SK-N-SH (cell line): ENCODE data around the gene RASGRF1. TPM values are rescaled to one million over a fixed set of nuclear protein-coding genes. Genes with fewer than 3 reads are reported as not detected.
"Not testable (repeated sequence)": the region's sequence is repeated elsewhere in the genome, so short reads cannot be mapped to it uniquely, and the experiment has no call there.

Experiments used
- CTCF ChIA-PET: fragments of 300-600, 350-600 bp; formaldehyde crosslinking; extraction: SDS; loops from one replicate; lab custom pipeline; 2021; lab: Yijun Ruan, JAX
- POLR2A ChIA-PET: fragments of 350-600 bp; sonication (Branson Sonifier 250); formaldehyde crosslinking; extraction: SDS; loops from one replicate; lab custom pipeline; 2020; ENCODE audit warnings: antibody characterized with exemption, inconsistent platforms; lab: Yijun Ruan, JAX
- DNase-seq: peaks from one replicate; pipeline ENCODE4 v3.0.0; 2012
- H2AFZ ChIP-seq: fragments of 200-600 bp; sonication (generic); 2 replicates; pipeline ENCODE4 v1.8.1; 2016; ENCODE audit warnings: antibody characterized with exemption, mild to moderate bottlenecking, low read depth
- H3F3A ChIP-seq: fragments of 200-600 bp; sonication (generic); replicated peaks from 2 replicates; pipeline ENCODE3; 2016; ENCODE audit warnings: antibody characterized with exemption, mild to moderate bottlenecking; ENCODE audit not compliant: insufficient read depth
- H3K27ac ChIP-seq, 2 experiments: fragments of 200-500 bp in 1 of 2; fragments of 200-600 bp in 1 of 2; sonication (Bioruptor generic) in 1 of 2; sonication (generic), shearing (Covaris generic) in 1 of 2; 2 replicates each; pipeline versions ENCODE4 v1.5.1 to v1.6.1; 2014 to 2016; ENCODE audit warnings: low read depth in 2 of 2, inconsistent platforms in 1 of 2, low read length in 1 of 2, mild to moderate bottlenecking in 1 of 2, mixed read lengths in 1 of 2
- H3K27me3 ChIP-seq: fragments of 200-600 bp; sonication (generic), shearing (Covaris generic); 2 replicates; pipeline ENCODE4 v1.6.1; 2016; ENCODE audit warnings: mixed run types; ENCODE audit not compliant: insufficient read depth
- H3K36me3 ChIP-seq, 2 experiments: fragments of 200-500 bp in 1 of 2; fragments of 200-600 bp in 1 of 2; sonication (Bioruptor generic) in 1 of 2; sonication (generic) in 1 of 2; replicated peaks in 1 of 2; 2 replicates each; pipeline versions ENCODE3 to v1.5.1; 2014 to 2016; ENCODE audit warnings: low read length in 1 of 2, mild to moderate bottlenecking in 1 of 2; ENCODE audit not compliant: insufficient read depth in 2 of 2, control insufficient read depth in 1 of 2
- H3K4me1 ChIP-seq, 2 experiments: fragments of 200-500 bp in 1 of 2; fragments of 200-600 bp in 1 of 2; sonication (Bioruptor generic) in 1 of 2; sonication (generic), shearing (Covaris generic) in 1 of 2; 2 replicates each; pipeline versions ENCODE4 v1.5.1 to v1.6.1; 2014 to 2016; ENCODE audit warnings: low read depth in 1 of 2, low read length in 1 of 2, mixed run types in 1 of 2; ENCODE audit not compliant: insufficient read depth in 2 of 2, control insufficient read depth in 1 of 2
- H3K4me2 ChIP-seq: fragments of 200-600 bp; sonication (generic), shearing (Covaris generic); 2 replicates; pipeline ENCODE4 v1.6.1; 2017; ENCODE audit warnings: mixed run types
- H3K4me3 ChIP-seq, 2 experiments: fragments of 200-500 bp in 1 of 2; fragments of 200-600 bp in 1 of 2; sonication (Bioruptor generic) in 1 of 2; sonication (generic), shearing (Covaris generic) in 1 of 2; 2 replicates each; pipeline versions ENCODE4 v1.5.1 to v1.8.1; 2014 to 2016; ENCODE audit warnings: low read depth in 2 of 2, inconsistent platforms in 1 of 2, low read length in 1 of 2, mild to moderate bottlenecking in 1 of 2, mixed read lengths in 1 of 2, moderate library complexity in 1 of 2
- H3K79me2 ChIP-seq: fragments of 200-600 bp; sonication (generic); 2 replicates; pipeline ENCODE4 v1.8.1; 2017; ENCODE audit warnings: mild to moderate bottlenecking; ENCODE audit not compliant: insufficient read depth
- H3K9ac ChIP-seq: fragments of 200-600 bp; sonication (generic); 2 replicates; pipeline ENCODE4 v1.6.1; 2017; ENCODE audit warnings: mixed run types
- H3K9me2 ChIP-seq: fragments of 200-600 bp; sonication (generic); 2 replicates; pipeline ENCODE4 v1.6.1; 2017; ENCODE audit warnings: mixed run types
- H3K9me3 ChIP-seq: fragments of 200-600 bp; sonication (generic); 2 replicates; pipeline ENCODE4 v1.6.1; 2017; ENCODE audit warnings: mixed run types, mild to moderate bottlenecking, moderate library complexity
- H4K20me1 ChIP-seq: fragments of 200-600 bp; sonication (generic); 2 replicates; pipeline ENCODE4 v1.6.1; 2017; ENCODE audit warnings: mild to moderate bottlenecking, mixed run types; ENCODE audit not compliant: insufficient read depth
- EZH2phosphoT487 ChIP-seq: fragments of 200-600 bp; sonication (generic); IDR thresholded peaks from 2 replicates; pipeline ENCODE4 v1.6.1; 2017; ENCODE audit warnings: low read depth, mixed run types, mild to moderate bottlenecking, antibody characterized with exemption, moderate library complexity, borderline replicate concordance
- FOSL2 ChIP-seq: IDR thresholded peaks from 2 replicates; pipeline ENCODE4 v1.4.0; 2012; ENCODE audit warnings: low read depth, mild to moderate bottlenecking, moderate library complexity, borderline replicate concordance
- GABPA ChIP-seq: IDR thresholded peaks from 2 replicates; pipeline ENCODE4 v1.4.0; 2012; ENCODE audit warnings: low read depth, mild to moderate bottlenecking
- PBX3 ChIP-seq: IDR thresholded peaks from 2 replicates; pipeline ENCODE4; 2012
- RCOR1 ChIP-seq: fragments of 150-350 bp; IDR thresholded peaks from 2 replicates; pipeline ENCODE4 v1.6.1; 2017; ENCODE audit warnings: antibody characterized with exemption, low read length
- RFX5 ChIP-seq: IDR thresholded peaks from 2 replicates; pipeline ENCODE4 v1.6.1; 2012; ENCODE audit warnings: mild to moderate bottlenecking, improper control_type of control experiment, low read length
- SIN3A ChIP-seq: IDR thresholded peaks from 2 replicates; pipeline ENCODE4 v1.6.1; 2012; ENCODE audit warnings: low read depth, mild to moderate bottlenecking, low read length, moderate library complexity, borderline replicate concordance
- SMC3 ChIP-seq: IDR thresholded peaks from 2 replicates; pipeline ENCODE4 v1.6.1; 2012; ENCODE audit warnings: low read depth, low read length, improper control_type of control experiment
- TEAD4 ChIP-seq: IDR thresholded peaks from 2 replicates; pipeline ENCODE4 v1.4.0; 2012; ENCODE audit warnings: mild to moderate bottlenecking, borderline replicate concordance; ENCODE audit not compliant: insufficient read depth
- USF2 ChIP-seq: fragments of 150-350 bp; IDR thresholded peaks from 2 replicates; pipeline ENCODE4 v1.6.1; 2017; ENCODE audit warnings: antibody characterized with exemption, low read length, low read depth, borderline replicate concordance
- ZBTB33 ChIP-seq: IDR thresholded peaks from 2 replicates; pipeline ENCODE4 v1.4.0; 2012; ENCODE audit warnings: low read depth, borderline replicate concordance
- WGBS: methylation state at CpG from one replicate; pipeline ENCODE4 v1.1.6; 2017; ENCODE audit warnings: low lambda C conversion rate; 5-methylcytosine and 5-hydroxymethylcytosine counted together
- polyA plus RNA-seq, 3 experiments: library from polyadenylated mRNA; depleted of rRNA; stranded (reverse); fragments of >200 nt; gene quantifications; 2 replicates each; pipeline ENCODE4 v1.2.3, GENCODE V29; 2012

RASGRF1 gene
- polyA plus RNA-seq, 1 of the 3 experiments (the other 2 are of a cell fraction): 0.10 TPM

GRCh38 chr15:79111404-79111803 lies 20.8 kb upstream of the RASGRF1 start:
- H3K9me3 ChIP-seq, H4K20me1 ChIP-seq, H3K4me3 ChIP-seq, H3K4me2 ChIP-seq, H3K27me3 ChIP-seq, POLR2A ChIA-PET, H3K9me2 ChIP-seq, H3K27ac ChIP-seq, H2AFZ ChIP-seq, H3K79me2 ChIP-seq, H3K36me3 ChIP-seq, DNase-seq, H3K4me1 ChIP-seq, H3K9ac ChIP-seq, H3F3A ChIP-seq: not testable (repeated sequence)
- CTCF ChIA-PET: interaction anchor here (0.6 to 0.9 kb wide), 2 partner anchors 18 to 19 kb away, joined by 3 to 4 read pairs; no protein-coding TSS in a partner anchor

- Histone ChIP-seq H3K9me2 (no peaks in the 10 kb centered on the region), H3K36me3 (no peaks in the 10 kb centered on the region), H3K4me2 (no peak overlapping the region), H3K4me3 (no peak overlapping the region), H3K4me1 (no peaks in the 10 kb centered on the region), H2AFZ (no peak overlapping the region), H3K27ac (no peak overlapping the region), H4K20me1 (no peaks in the 10 kb centered on the region), H3K9ac (no peak overlapping the region), H3K79me2 (no peaks in the 10 kb centered on the region), H3K27me3 (no peaks in the 10 kb centered on the region), H3K9me3 (no peaks in the 10 kb centered on the region), H3F3A (no peaks in the 10 kb centered on the region)
- WGBS: 45% methylated on average over 4 of the region's 4 CpGs
- TF ChIP-seq SMC3: no peak
- no peak for TF ChIP-seq ZBTB33
- no peak for TF ChIP-seq USF2
- no peak for TF ChIP-seq RFX5
- TF ChIP-seq EZH2phosphoT487: no peak
- TF ChIP-seq RCOR1: no peak
- TF ChIP-seq FOSL2: no peak
- TF ChIP-seq GABPA: no peak
- TF ChIP-seq SIN3A: no peak
- no peak for TF ChIP-seq TEAD4
- no peak for TF ChIP-seq PBX3
- POLR2A ChIA-PET: no interaction called here
- CTCF ChIA-PET: interaction anchor here (0.7 to 1.9 kb wide), 3 partner anchors 14 to 79 kb away, joined by 3 to 4 read pairs (median 4); partner anchors contain the start of gene RASGRF1
- no peak for DNase-seq
Observed at GRCh38 chr15:79105141-79105540, 14.6 kb upstream of the RASGRF1 start.
